SK-N-SH treated with all-trans-retinoic acid at 6 μM for 48 hours (cell line): Measurements from ENCODE around the gene PTPN18.

Experiments
- ARNTL ChIP-seq: fragments of 450-650 bp; formaldehyde crosslinking; IDR thresholded peaks from 2 replicates; pipeline ENCODE4 v1.5.0; 2020; ENCODE audit warnings: low read depth, mild to moderate bottlenecking, moderate library complexity, borderline replicate concordance
- BACH2 ChIP-seq: fragments of 250-450 bp; sonication (Bioruptor Pico); IDR thresholded peaks from 2 replicates; pipeline ENCODE4 v1.9.0; 2021; ENCODE audit warnings: mild to moderate bottlenecking, borderline replicate concordance
- CREB5 ChIP-seq: fragments of 250-450 bp; sonication (Bioruptor Pico); IDR thresholded peaks from 2 replicates; pipeline ENCODE4 v1.5.1; 2020; ENCODE audit warnings: low read depth, mild to moderate bottlenecking, moderate library complexity
- CSDC2 ChIP-seq: fragments of 250-450 bp; sonication (Bioruptor Pico); IDR thresholded peaks from 2 replicates; pipeline ENCODE4 v1.5.0; 2020; ENCODE audit warnings: mild to moderate bottlenecking, moderate library complexity
- PATZ1 ChIP-seq: fragments of 250-450 bp; sonication (Bioruptor Pico); IDR thresholded peaks from 2 replicates; pipeline ENCODE4 v1.8.0; 2020; ENCODE audit warnings: mild to moderate bottlenecking, moderate library complexity, borderline replicate concordance
- PPARA ChIP-seq: fragments of 250-450 bp; sonication (Bioruptor Pico); IDR thresholded peaks from 2 replicates; pipeline ENCODE4 v1.5.0; 2020; ENCODE audit warnings: mild to moderate bottlenecking, borderline replicate concordance
- RARB ChIP-seq: fragments of 250-450 bp; sonication (Bioruptor Pico); IDR thresholded peaks from 2 replicates; pipeline ENCODE4 v1.8.0; 2021; ENCODE audit warnings: mild to moderate bottlenecking, moderate library complexity
- SNAI2 ChIP-seq: fragments of 250-450 bp; sonication (Bioruptor Pico); IDR thresholded peaks from 2 replicates; pipeline ENCODE4 v1.5.0; 2020; ENCODE audit warnings: mild to moderate bottlenecking, moderate library complexity
- TCF4 ChIP-seq: fragments of 250-450 bp; sonication (Bioruptor Pico); IDR thresholded peaks from 2 replicates; pipeline ENCODE4 v1.8.0; 2021; ENCODE audit warnings: mild to moderate bottlenecking, moderate library complexity, borderline replicate concordance
- TOX ChIP-seq: fragments of 250-450 bp; sonication (Bioruptor Pico); IDR thresholded peaks from 2 replicates; pipeline ENCODE4 v1.8.0; 2021; ENCODE audit warnings: mild to moderate bottlenecking, moderate library complexity, borderline replicate concordance
- TSHZ2 ChIP-seq: fragments of 250-450 bp; sonication (Bioruptor Pico); IDR thresholded peaks from 2 replicates; pipeline ENCODE4 v1.5.0; 2020; ENCODE audit warnings: mild to moderate bottlenecking, moderate library complexity
- ZFP30 ChIP-seq: fragments of 450-650 bp; formaldehyde crosslinking; IDR thresholded peaks from 2 replicates; pipeline ENCODE4 v1.5.0; 2022; ENCODE audit warnings: mild to moderate bottlenecking, moderate library complexity
- ZNF8 ChIP-seq: fragments of 450-650 bp; formaldehyde crosslinking; IDR thresholded peaks from 2 replicates; pipeline ENCODE4 v1.5.0; 2020; ENCODE audit warnings: mild to moderate bottlenecking, moderate library complexity

- TF ChIP-seq ZFP30 (CRISPR knock-in tag) (no peak), BACH2 (CRISPR knock-in tag) (no peak), TCF4 (no peak), RARB (CRISPR knock-in tag) (no peak), CREB5 (no peak), SNAI2 (CRISPR knock-in tag) (no peak), CSDC2 (CRISPR knock-in tag) (no peak), ARNTL (no peak), TSHZ2 (no peak), ZNF8 (CRISPR knock-in tag) (no peak), PPARA (no peak), TOX (CRISPR knock-in tag) (no peak), PATZ1 (CRISPR knock-in tag) (no peak)
Measured at GRCh38 chr2:130380096-130380934, 24.5 kb downstream of the PTPN18 start.
